ENCODE data around the gene FOXA1. TPM values are rescaled to one million over a fixed set of nuclear protein-coding genes. Genes with fewer than 3 reads are reported as not detected.

The FOXA1 gene
- total and polyA plus RNA-seq, 4 donors = 8.0 to 37.5 (median 16.1) TPM

GRCh38 chr14:37563189-37563588 is 31.9 kb downstream of the FOXA1 start:
- H3K27me3 ChIP-seq (ENCODE audit: control insufficient read depth in 4 of 4, insufficient read depth in 4 of 4, low read length in 3 of 4) = no peaks in the 10 kb centered on the region
- no peak overlapping the region for H3K4me3 ChIP-seq (ENCODE audit: low read depth in 1 of 3, low read length in 3 of 3)
- TF ChIP-seq HNF4G (IDR thresholded peaks at IDR 0.05) (no peak), TAF1 (conservative IDR thresholded peaks at IDR 0.05) (no peak), SP1 (IDR thresholded peaks at IDR 0.05) (no peak), FOXA2 (IDR thresholded peaks at IDR 0.05) (no peak), JUND (IDR thresholded peaks at IDR 0.05) (no peak), RAD21 (IDR thresholded peaks at IDR 0.05) (no peak), NR2F2 (IDR thresholded peaks at IDR 0.05) (no peak)
- TF ChIP-seq, protein P1, sequence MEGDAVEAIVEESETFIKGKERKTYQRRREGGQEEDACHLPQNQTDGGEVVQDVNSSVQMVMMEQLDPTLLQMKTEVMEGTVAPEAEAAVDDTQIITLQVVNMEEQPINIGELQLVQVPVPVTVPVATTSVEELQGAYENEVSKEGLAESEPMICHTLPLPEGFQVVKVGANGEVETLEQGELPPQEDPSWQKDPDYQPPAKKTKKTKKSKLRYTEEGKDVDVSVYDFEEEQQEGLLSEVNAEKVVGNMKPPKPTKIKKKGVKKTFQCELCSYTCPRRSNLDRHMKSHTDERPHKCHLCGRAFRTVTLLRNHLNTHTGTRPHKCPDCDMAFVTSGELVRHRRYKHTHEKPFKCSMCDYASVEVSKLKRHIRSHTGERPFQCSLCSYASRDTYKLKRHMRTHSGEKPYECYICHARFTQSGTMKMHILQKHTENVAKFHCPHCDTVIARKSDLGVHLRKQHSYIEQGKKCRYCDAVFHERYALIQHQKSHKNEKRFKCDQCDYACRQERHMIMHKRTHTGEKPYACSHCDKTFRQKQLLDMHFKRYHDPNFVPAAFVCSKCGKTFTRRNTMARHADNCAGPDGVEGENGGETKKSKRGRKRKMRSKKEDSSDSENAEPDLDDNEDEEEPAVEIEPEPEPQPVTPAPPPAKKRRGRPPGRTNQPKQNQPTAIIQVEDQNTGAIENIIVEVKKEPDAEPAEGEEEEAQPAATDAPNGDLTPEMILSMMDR (IDR thresholded peaks at IDR 0.05; ENCODE audit: low read depth, low read length, missing input control) = no peak
- no peaks in the 10 kb centered on the region for H3K9me3 ChIP-seq (ENCODE audit: control insufficient read depth in 4 of 4, low read length in 3 of 4)
- WGBS = 82% methylated on average over 2 of the region's 2 CpGs
- H3K27ac ChIP-seq (ENCODE audit: low read depth in 1 of 2, low read length in 2 of 2) = no peak overlapping the region
- no peaks in the 10 kb centered on the region for H3K36me3 ChIP-seq (ENCODE audit: control insufficient read depth in 4 of 4, insufficient read depth in 3 of 4, low read depth in 1 of 4, low read length in 3 of 4)
- no peak for DNase-seq (ENCODE audit: low spot score)
- no peak overlapping the region for H3K9ac ChIP-seq (ENCODE audit: low read depth in 1 of 2, low read length in 2 of 2)
- H3K4me1 ChIP-seq (ENCODE audit: control insufficient read depth in 4 of 4, insufficient read depth in 4 of 4, low read length in 3 of 4) = peaks cover 2 to 34% (median 24%) of the 10 kb centered on the region in 4 donors

DNA sequence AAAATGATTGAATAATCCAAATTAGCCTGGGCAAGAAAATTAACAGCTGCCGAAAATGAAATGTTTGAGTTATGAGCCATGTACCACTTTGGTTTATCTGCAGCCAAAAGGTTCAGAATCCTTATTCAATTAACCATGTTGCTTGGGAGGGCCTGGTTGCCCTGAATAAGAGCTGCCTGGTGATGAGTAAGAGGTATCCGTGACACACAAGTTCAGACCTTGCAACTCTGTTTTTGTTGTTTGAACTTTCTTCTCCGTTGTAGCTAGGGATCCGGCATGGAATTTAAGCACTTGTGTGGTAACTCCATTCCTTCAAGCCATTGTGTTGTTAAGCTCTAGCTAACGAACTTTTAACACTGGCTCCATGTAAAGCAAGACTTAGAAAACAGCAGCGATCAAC is 35.7 kb downstream of the FOXA1 start:
- no peaks in the 10 kb centered on the region for H3K36me3 ChIP-seq (ENCODE audit: control insufficient read depth in 4 of 4, insufficient read depth in 3 of 4, low read depth in 1 of 4, low read length in 3 of 4)
- TF ChIP-seq, protein P2, sequence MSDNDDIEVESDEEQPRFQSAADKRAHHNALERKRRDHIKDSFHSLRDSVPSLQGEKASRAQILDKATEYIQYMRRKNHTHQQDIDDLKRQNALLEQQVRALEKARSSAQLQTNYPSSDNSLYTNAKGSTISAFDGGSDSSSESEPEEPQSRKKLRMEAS (IDR thresholded peaks at IDR 0.05) = no peak
- TF ChIP-seq RAD21 (IDR thresholded peaks at IDR 0.05) (no peak), NR2F2 (IDR thresholded peaks at IDR 0.05) (no peak), YY1 (IDR thresholded peaks at IDR 0.05) (no peak), SP1 (IDR thresholded peaks at IDR 0.05) (no peak), GABPA (IDR thresholded peaks at IDR 0.05 in 1 of 2, conservative IDR thresholded peaks at IDR 0.05 in 1 of 2) (no peak), HNF4A (conservative IDR thresholded peaks at IDR 0.05) (no peak), EGR1 (IDR thresholded peaks at IDR 0.05; ENCODE audit: low read depth in 2 of 2) (no peak), REST (IDR thresholded peaks at IDR 0.05) (no peak), FOXA2 (IDR thresholded peaks at IDR 0.05) (no peak), JUND (IDR thresholded peaks at IDR 0.05) (no peak), TAF1 (conservative IDR thresholded peaks at IDR 0.05) (no peak), ZBTB33 (IDR thresholded peaks at IDR 0.05) (no peak)
- TF ChIP-seq, protein P3, sequence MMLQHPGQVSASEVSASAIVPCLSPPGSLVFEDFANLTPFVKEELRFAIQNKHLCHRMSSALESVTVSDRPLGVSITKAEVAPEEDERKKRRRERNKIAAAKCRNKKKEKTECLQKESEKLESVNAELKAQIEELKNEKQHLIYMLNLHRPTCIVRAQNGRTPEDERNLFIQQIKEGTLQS (IDR thresholded peaks at IDR 0.05) = no peak

More for the DNA sequence above, 35.7 kb downstream of the FOXA1 start:
- no peak overlapping the region for H3K4me3 ChIP-seq (ENCODE audit: low read depth in 1 of 3, low read length in 3 of 3)
- H3K27ac ChIP-seq (ENCODE audit: low read depth in 1 of 2, low read length in 2 of 2) = no peak overlapping the region
- no peaks in the 10 kb centered on the region for H3K9me3 ChIP-seq (ENCODE audit: control insufficient read depth in 4 of 4, low read length in 3 of 4)
- H3K4me1 ChIP-seq (ENCODE audit: control insufficient read depth in 4 of 4, insufficient read depth in 4 of 4, low read length in 3 of 4) = peaks cover 2 to 14% (median 9%) of the 10 kb centered on the region in 4 donors
- H3K27me3 ChIP-seq (ENCODE audit: control insufficient read depth in 4 of 4, insufficient read depth in 4 of 4, low read length in 3 of 4) = no peaks in the 10 kb centered on the region
- no peak overlapping the region for H3K9ac ChIP-seq (ENCODE audit: low read depth in 1 of 2, low read length in 2 of 2)
- no peak for DNase-seq (ENCODE audit: low spot score)
- WGBS = 93% methylated on average over 6 of the region's 6 CpGs

Measured in liver (tissue), 9 donors.